OCI-LY1 (cell line): ENCODE measurements around the gene POLDIP2.

Experiments
- H2AFZ ChIP-seq: fragments of 200-600 bp; sonication (generic), shearing (Covaris generic); 2 replicates; pipeline ENCODE4 v1.6.0; 2014; ENCODE audit warnings: antibody characterized with exemption, mild to moderate bottlenecking, low read length
- H3F3A ChIP-seq: fragments of 200-600 bp; sonication (generic), shearing (Covaris generic); 2 replicates; pipeline ENCODE4 v1.6.0; 2014; ENCODE audit warnings: mild to moderate bottlenecking, antibody characterized with exemption, low read length, moderate library complexity; ENCODE audit not compliant: insufficient read depth
- H3K27ac ChIP-seq: fragments of 200-600 bp; sonication (generic); 2 replicates; pipeline ENCODE4 v1.5.1; 2014; ENCODE audit warnings: low read length, mixed run types, mild to moderate bottlenecking, low read depth; ENCODE audit not compliant: poor library complexity, severe bottlenecking
- H3K27me3 ChIP-seq: fragments of 200-600 bp; sonication (generic); 2 replicates; pipeline ENCODE4 v1.6.0; 2014; ENCODE audit warnings: antibody characterized with exemption, mild to moderate bottlenecking, low read length, moderate library complexity; ENCODE audit not compliant: insufficient read depth
- H3K36me3 ChIP-seq: fragments of 200-600 bp; sonication (generic); 2 replicates; pipeline ENCODE4 v1.6.1; 2014; ENCODE audit warnings: mild to moderate bottlenecking, antibody characterized with exemption, low read length, moderate library complexity, mixed read lengths; ENCODE audit not compliant: insufficient read depth
- H3K4me1 ChIP-seq: fragments of 200-600 bp; sonication (generic); 2 replicates; pipeline ENCODE4 v1.5.1; 2014; ENCODE audit warnings: mild to moderate bottlenecking, low read length, moderate library complexity; ENCODE audit not compliant: insufficient read depth, severe bottlenecking
- H3K4me2 ChIP-seq: fragments of 200-600 bp; sonication (generic), shearing (Covaris generic); 2 replicates; pipeline ENCODE4 v1.6.1; 2014; ENCODE audit warnings: low read length
- H3K4me3 ChIP-seq: fragments of 200-600 bp; sonication (generic); 2 replicates; pipeline ENCODE4 v1.5.1; 2014; ENCODE audit warnings: low read length, low read depth, mild to moderate bottlenecking, mixed read lengths; ENCODE audit not compliant: poor library complexity, severe bottlenecking
- H3K79me2 ChIP-seq: fragments of 200-600 bp; shearing (Covaris generic); 2 replicates; pipeline ENCODE4 v1.6.1; 2016; ENCODE audit warnings: mixed run types, low read length, mixed read lengths; ENCODE audit not compliant: insufficient read depth
- H3K9ac ChIP-seq: fragments of 200-600 bp; sonication (generic), shearing (Covaris generic); 2 replicates; pipeline ENCODE4 v1.6.1; 2014; ENCODE audit warnings: mild to moderate bottlenecking, low read length, mixed read lengths
- H3K9me2 ChIP-seq: fragments of 200-600 bp; sonication (generic), shearing (Covaris generic); 2 replicates; pipeline ENCODE4 v1.6.1; 2014; ENCODE audit warnings: low read depth, mild to moderate bottlenecking, low read length, mixed read lengths
- H3K9me3 ChIP-seq: fragments of 200-600 bp; shearing (Covaris generic); 2 replicates; pipeline ENCODE4 v1.6.1; 2014; ENCODE audit warnings: low read length, mixed read lengths
- H4K20me1 ChIP-seq: fragments of 200-600 bp; sonication (generic), shearing (Covaris generic); 2 replicates; pipeline ENCODE4 v1.6.0; 2016; ENCODE audit warnings: mild to moderate bottlenecking, low read length; ENCODE audit not compliant: insufficient read depth
- CTCF ChIP-seq: fragments of 200-600 bp; sonication (generic), shearing (Covaris generic); IDR thresholded peaks from 2 replicates; pipeline ENCODE4 v1.5.1; 2017; ENCODE audit warnings: mild to moderate bottlenecking, antibody characterized with exemption, low read length, moderate library complexity, mixed read lengths
- EZH2 ChIP-seq: fragments of 200-600 bp; sonication (generic), shearing (Covaris generic); IDR thresholded peaks from 2 replicates; pipeline ENCODE4 v1.8.0; 2017; ENCODE audit warnings: borderline replicate concordance, mixed run types, mild to moderate bottlenecking, antibody characterized with exemption, low read length, moderate library complexity, mixed read lengths

POLDIP2 gene

DNA sequence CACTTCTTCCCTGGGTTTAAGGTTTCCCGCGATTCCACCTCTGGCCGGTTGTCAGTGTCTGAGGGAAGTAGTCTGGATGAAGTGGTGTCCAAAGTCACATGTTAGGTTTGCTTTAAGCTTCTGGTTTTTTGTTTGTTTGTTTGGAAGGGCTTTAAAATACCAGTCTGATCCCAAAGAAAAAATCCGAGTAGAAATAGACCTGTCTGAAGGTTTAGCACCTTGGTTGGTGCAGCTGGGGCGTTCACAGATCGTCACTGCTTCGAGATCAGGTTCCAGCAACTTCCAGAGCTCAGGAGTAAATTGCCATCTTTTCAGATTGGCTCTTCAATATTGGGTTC is 37.8 kb downstream of the POLDIP2 start:
- Histone ChIP-seq H3K79me2 (peaks cover 52% of the 10 kb centered on the region), H3K9ac (peak overlapping the region; percentile 97), H4K20me1 (no peaks in the 10 kb centered on the region), H3K4me2 (peak overlapping the region; percentile 86), H3K36me3 (peaks cover 20% of the 10 kb centered on the region; the same call in 1 of the 2 replicates), H2AFZ (no peak overlapping the region), H3K27me3 (no peaks in the 10 kb centered on the region), H3F3A (no peaks in the 10 kb centered on the region), H3K9me2 (no peaks in the 10 kb centered on the region), H3K9me3 (no peaks in the 10 kb centered on the region), H3K4me1 (peaks cover 40% of the 10 kb centered on the region), H3K27ac (peak overlapping the region; percentile 59), H3K4me3 (peak overlapping the region; percentile 87)
- TF ChIP-seq CTCF: no peak
- no peak for TF ChIP-seq EZH2

GRCh38 chr17:28318759-28319597 is 38.3 kb downstream of the POLDIP2 start, which contains the start of gene TMEM97:
TMEM97 (plus strand) TSS chr17:28319200; CDS start chr17:28319240, 40 bp downstream.
- no peaks in the 10 kb centered on the region for H3K9me3 ChIP-seq
- peak within 1 kb of the TSS; percentile 86 for H3K4me2 ChIP-seq
- no peaks in the 10 kb centered on the region for H3K27me3 ChIP-seq
- H3K79me2 ChIP-seq: peaks cover 46% of the 10 kb centered on the region
- no peaks in the 10 kb centered on the region for H4K20me1 ChIP-seq
- H3F3A ChIP-seq: no peaks in the 10 kb centered on the region
- peak within 1 kb of the TSS; percentile 59 for H3K27ac ChIP-seq
- H3K9me2 ChIP-seq: no peaks in the 10 kb centered on the region
- peaks cover 20% of the 10 kb centered on the region; the same call in 1 of the 2 replicates for H3K36me3 ChIP-seq
- H3K9ac ChIP-seq: peak within 1 kb of the TSS; percentile 97
- H3K4me1 ChIP-seq: peaks cover 36% of the 10 kb centered on the region
- H3K4me3 ChIP-seq: peak within 1 kb of the TSS; percentile 87
- no peak within 1 kb of the TSS for H2AFZ ChIP-seq
- TF ChIP-seq EZH2 (no peak), CTCF (peak; percentile 8; the same call in 1 of the 2 replicates)

- Histone ChIP-seq H3K4me1 (peaks cover 36% of the 10 kb centered on the region), H3K4me2 (peak overlapping the region; percentile 86), H3K9me3 (no peaks in the 10 kb centered on the region), H4K20me1 (no peaks in the 10 kb centered on the region), H3K79me2 (peaks cover 40% of the 10 kb centered on the region), H3K9ac (peak overlapping the region; percentile 85), H3K27me3 (no peaks in the 10 kb centered on the region), H3K27ac (peak overlapping the region; percentile 47), H3K36me3 (peaks cover 20% of the 10 kb centered on the region; the same call in 1 of the 2 replicates), H2AFZ (no peak overlapping the region), H3F3A (no peaks in the 10 kb centered on the region), H3K9me2 (no peaks in the 10 kb centered on the region), H3K4me3 (peak overlapping the region; percentile 87)
- TF ChIP-seq EZH2: no peak
- no peak for TF ChIP-seq CTCF
These were observed 39.2 kb downstream of the POLDIP2 start for GRCh38 chr17:28317966-28318758.
